IPS DF 19.7 (cell line): ENCODE measurements around the gene CD96.
"Not testable (repeated sequence)": the region's sequence is repeated elsewhere in the genome, so short reads cannot be mapped to it uniquely, and the experiment has no call there.

Experiments used
- DNase-seq: peaks from one replicate; pipeline ENCODE4 v3.0.0-alpha.2; 2013; ENCODE audit warnings: low read depth, low spot score

The CD96 gene

DNA sequence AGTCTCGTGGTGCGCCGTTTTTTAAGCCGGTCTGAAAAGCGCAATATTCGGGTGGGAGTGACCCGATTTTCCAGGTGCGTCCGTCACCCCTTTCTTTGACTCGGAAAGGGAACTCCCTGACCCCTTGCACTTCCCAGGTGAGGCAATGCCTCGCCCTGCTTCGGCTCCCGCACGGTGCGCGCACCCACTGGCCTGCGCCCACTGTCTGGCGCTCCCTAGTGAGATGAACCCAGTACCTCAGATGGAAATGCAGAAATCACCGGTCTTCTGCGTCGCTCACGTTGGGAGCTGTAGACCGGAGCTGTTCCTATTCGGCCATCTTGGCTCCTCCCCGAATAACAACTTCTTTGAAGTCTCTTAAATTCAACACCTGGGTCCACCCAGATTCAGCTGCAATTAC is 19.9 kb downstream of the CD96 start:
- not testable (repeated sequence) for DNase-seq

DNA sequence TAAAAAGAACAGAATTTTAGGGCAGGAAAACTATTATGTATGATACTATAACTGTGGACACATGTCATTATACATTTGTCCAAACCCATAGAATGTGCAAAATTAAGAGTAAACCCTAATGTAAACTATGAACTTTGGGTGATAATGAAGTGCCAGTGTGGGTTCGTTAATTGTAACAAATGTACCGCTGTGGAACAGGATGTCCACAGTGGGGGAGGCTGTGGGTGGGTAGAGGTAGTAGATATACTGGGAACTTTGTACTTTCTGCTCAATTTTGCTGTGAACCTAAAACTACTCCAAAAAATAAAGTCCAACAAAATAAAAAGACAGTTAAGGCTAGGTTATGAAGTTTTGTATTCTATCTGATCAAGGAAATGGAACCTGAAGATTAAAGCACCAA is 24.8 kb downstream of the CD96 start:
- no peak for DNase-seq

GRCh38 chr3:111568355-111568754 is 26.4 kb downstream of the CD96 start:
- no peak for DNase-seq

DNA sequence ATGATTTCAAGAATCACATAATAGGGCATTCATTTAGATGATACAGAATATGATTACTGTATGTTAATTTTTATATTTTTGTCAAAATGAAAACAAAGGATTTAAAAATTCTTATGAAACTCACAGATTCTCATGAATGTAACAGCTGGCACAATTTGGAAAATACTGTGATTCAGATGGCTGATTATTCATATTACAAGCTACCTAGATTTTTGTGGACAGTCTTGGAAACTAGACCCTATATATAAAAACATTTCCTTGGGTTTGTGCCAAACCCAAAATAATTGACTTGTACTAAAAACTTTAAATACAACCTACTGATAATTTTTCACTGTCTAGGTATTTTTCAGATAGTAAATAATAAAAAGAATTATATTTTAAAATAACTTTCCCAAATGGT is 26.9 kb downstream of the CD96 start:
- no peak for DNase-seq

GRCh38 chr3:111570404-111571030 is 28.5 kb downstream of the CD96 start:
- DNase-seq: no peak

DNA sequence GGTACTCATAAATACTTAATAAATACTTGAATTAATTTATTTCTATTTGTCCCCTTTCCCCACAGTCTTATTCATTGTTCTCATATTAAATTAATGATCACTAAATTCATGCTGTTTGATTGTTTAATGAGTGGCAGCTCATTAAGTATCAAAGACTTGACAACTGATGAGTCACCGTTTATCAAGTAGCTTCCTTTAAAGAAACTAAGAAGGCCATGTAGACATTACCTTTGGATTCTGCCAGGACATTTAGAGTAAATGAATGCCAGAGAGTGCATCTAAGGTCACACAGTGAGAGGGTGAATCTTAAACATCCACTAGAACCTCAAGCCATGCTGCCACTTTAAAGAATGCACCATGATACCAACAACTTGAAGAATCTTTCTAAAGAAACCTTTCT is 29.3 kb downstream of the CD96 start:
- DNase-seq: no peak

- DNase-seq: no peak
Measured at GRCh38 chr3:111571907-111572460, 30.0 kb downstream of the CD96 start.

DNA sequence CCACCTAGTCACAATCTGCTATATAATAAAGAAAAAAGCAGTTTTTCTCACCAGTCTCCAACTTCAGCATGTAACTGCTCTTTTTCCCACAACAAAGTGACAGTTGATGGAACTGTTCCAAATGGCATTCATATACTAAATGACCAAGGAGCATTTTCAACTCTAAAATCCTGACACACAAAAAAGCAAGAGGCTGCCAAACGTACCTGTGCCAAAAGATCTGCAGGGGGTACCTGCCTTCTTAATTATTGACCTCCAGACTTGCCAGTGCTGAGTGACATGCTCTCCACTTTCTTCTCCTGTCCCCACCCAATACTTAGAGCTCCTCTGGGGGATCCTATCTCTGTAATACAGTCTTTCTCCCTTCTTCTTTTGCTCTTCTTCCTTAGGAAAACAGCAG is 35.1 kb downstream of the CD96 start:
- DNase-seq: no peak

- peak; percentile 7 for DNase-seq
Measured at GRCh38 chr3:111577798-111578685, 36.0 kb downstream of the CD96 start.

DNA sequence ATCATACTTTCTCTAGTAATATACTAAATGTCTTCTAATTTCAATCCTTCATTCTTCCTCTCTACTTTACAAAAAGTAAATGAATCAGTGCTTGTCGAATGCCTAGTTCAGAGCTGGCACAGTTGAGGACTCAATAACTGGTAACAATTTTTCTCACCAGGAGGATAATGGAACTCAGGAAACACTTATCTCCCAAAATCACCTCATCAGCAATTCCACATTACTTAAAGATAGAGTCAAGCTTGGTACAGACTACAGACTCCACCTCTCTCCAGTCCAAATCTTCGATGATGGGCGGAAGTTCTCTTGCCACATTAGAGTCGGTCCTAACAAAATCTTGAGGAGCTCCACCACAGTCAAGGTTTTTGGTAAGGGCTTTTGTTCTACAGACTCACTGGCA is 36.9 kb downstream of the CD96 start:
- no peak for DNase-seq

- no peak for DNase-seq
Measured at GRCh38 chr3:111579495-111579894, 37.5 kb downstream of the CD96 start.

- DNase-seq: no peak
Measured at GRCh38 chr3:111581403-111582119, 39.6 kb downstream of the CD96 start.

DNA sequence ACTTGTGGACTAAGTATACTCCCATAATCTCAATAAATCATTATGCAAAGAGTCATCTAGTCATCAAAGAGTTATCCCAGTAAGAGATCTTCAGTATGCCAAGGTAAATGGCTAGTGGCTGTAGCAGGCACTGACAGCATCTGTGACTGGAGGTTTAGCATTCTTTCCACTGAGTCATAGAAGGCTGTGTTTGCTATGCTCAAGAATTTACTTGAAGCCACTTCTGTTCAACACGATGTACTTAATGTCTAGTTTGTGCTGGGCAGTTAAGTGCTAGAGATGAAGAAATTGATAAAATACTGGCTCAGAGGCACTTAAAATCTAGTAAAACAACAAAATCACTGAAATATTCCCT is 40.1 kb downstream of the CD96 start:
- no peak for DNase-seq

DNA sequence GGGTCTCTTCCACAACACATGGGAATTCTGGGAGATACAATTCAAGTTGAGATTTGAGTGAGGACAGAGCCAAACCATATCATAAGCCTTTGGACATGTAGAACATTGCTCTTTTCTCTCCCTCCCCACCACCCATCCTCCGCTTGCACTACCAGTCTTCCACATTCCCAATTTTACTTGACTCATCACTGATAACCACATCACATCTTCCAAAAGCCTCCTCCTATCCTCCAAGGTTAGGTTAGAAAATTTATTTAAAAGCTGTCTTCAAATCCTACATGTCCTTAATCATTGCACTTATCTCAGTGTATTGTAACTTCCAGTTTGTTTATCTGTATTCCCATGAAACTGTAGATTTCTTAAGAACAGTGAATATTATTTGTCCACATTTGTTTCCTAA is 42.7 kb downstream of the CD96 start:
- DNase-seq: no peak

GRCh38 chr3:111585217-111585616 is 43.2 kb downstream of the CD96 start:
- DNase-seq: no peak

GRCh38 chr3:111588527-111588926 is 46.5 kb downstream of the CD96 start:
- DNase-seq: no peak

- no peak for DNase-seq
Measured at GRCh38 chr3:111589303-111590142, 47.5 kb downstream of the CD96 start.

GRCh38 chr3:111590143-111590491 is 48.1 kb downstream of the CD96 start:
- no peak for DNase-seq

DNA sequence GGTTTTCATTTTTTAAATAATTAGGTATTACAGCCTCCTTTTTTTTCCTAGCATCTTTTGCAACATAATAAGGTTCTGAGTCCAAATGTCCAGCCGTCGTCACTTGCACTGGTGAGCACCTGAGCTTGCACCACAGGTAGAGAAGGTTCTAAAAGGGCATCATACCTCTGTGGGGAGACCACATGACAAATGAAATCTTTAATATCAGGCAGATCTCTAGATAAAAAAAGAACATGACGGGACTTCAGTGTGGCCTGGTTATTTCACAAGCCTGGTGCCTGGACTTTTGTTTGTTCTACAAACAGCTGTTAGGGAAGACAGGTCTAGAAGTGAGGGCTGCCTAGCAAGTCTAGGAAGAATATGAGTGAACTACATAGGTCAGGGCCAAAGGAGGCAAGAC is 49.6 kb downstream of the CD96 start:
- no peak for DNase-seq

DNA sequence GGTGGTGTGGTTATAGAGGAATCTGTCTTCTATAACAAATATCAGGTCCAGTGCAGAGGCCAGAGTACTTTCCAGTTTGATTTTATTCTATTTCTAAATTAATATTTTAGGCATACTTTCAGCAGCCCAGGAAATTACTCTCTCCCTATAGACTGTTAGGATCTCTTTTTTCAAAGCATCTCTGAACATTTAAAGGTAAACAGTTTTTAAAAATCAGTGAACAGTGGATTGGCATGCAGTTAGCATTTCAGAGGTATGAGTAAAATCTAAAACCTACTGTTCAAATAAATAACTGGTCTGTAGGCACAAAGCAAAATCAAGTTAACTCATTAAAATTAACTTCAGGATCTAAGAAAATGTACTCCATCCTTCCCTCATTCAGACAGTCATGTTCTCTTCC is 50.1 kb downstream of the CD96 start:
- DNase-seq: no peak

DNA sequence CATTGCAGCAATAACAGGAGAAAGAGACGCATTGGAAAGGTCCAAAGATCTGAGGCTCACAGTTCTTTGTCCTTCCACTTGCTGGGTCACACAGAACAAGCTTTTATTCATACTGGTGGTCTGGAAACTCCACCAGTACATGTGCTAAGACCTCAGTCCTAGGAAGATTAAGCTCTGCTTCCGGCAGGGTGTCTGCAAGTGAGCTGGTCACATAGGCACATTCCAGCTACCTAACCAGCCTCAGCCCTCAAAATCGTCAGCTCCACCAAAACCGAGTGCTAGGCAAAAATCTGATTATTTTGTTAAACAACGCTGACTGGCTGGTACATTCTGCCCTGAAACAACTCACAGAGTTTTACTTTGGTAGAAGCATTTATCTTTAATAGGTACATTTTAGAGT is 50.9 kb downstream of the CD96 start:
- DNase-seq: no peak

DNA sequence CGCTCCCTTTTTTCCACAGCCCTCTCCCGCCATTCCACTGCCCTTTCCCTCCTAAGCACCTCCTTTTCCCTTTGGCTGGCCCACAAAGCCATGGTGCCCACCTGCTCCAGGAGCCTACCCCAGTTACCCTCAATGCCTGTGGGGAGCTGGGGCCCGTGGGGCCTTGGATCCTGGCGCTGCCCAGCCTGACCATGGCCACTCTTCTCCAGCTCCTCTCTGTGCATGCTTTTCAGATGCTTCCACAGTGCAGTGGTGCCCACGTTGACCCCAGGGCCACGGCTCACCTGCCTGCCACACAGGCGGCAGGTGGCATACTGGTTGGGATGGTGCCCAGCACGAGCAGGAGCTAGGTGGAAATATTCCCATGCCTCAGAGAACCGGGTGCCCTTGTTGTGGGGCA is 51.7 kb downstream of the CD96 start:
- DNase-seq: no peak
